NB4 (cell line): ENCODE measurements around the gene PRR15.
A peak's percentile ranks its signal among the peaks of the same experiment; 100 is the strongest.

ENCODE experiments used
- DNase-seq: peaks from one replicate; pipeline ENCODE4 v3.0.0; 2010; ENCODE audit warnings: low read depth
- H3K4me3 ChIP-seq: one replicate; pipeline ENCODE4 v1.5.1; 2011; ENCODE audit warnings: mild to moderate bottlenecking, low read depth, low read length, moderate library complexity
- CTCF ChIP-seq: IDR thresholded peaks from one replicate; pipeline ENCODE4 v1.5.1; 2012; ENCODE audit warnings: low read depth, low read length
- MAX ChIP-seq: IDR thresholded peaks from 2 replicates; pipeline ENCODE4 v1.6.1; 2011; ENCODE audit warnings: low read depth, low read length
- MYC ChIP-seq: IDR thresholded peaks from 2 replicates; pipeline ENCODE4 v1.6.1; 2011; ENCODE audit warnings: low read depth, low read length
- POLR2A ChIP-seq: IDR thresholded peaks from 2 replicates; pipeline ENCODE4 v1.6.1; 2011; ENCODE audit warnings: mild to moderate bottlenecking; ENCODE audit not compliant: insufficient read length; ENCODE audit errors: extremely low read depth

Gene PRR15

GRCh38 chr7:29574659-29575058 lies 11.0 kb downstream of the PRR15 start:
- DNase-seq, result peak; percentile 41
- TF ChIP-seq MAX (no peak), CTCF (no peak), POLR2A (no peak), MYC (no peak)
- H3K4me3 ChIP-seq, result no peak overlapping the region

- TF ChIP-seq POLR2A (no peak), MAX (no peak), MYC (no peak), CTCF (no peak)
- DNase-seq, result no peak
- H3K4me3 ChIP-seq, result no peak overlapping the region
Measured at GRCh38 chr7:29587195-29587808, 23.7 kb downstream of the PRR15 start.

GRCh38 chr7:29588212-29588611 lies 24.6 kb downstream of the PRR15 start:
- no peak for DNase-seq
- no peak overlapping the region for H3K4me3 ChIP-seq
- TF ChIP-seq CTCF (no peak), MYC (no peak), MAX (no peak), POLR2A (no peak)

GRCh38 chr7:29588900-29589696 lies 25.5 kb downstream of the PRR15 start:
- H3K4me3 ChIP-seq, result no peak overlapping the region
- DNase-seq, result peak; percentile 64
- peak; percentile 97 for TF ChIP-seq CTCF
- no peak for TF ChIP-seq MAX

GRCh38 chr7:29592866-29593265 lies 29.2 kb downstream of the PRR15 start:
- no peak overlapping the region for H3K4me3 ChIP-seq
- DNase-seq, result no peak
- TF ChIP-seq MYC (no peak), CTCF (no peak), MAX (no peak), POLR2A (no peak)
